Measurements from ENCODE around the gene KIN.
"Not testable (repeated sequence)": the region's sequence is repeated elsewhere in the genome, so short reads cannot be mapped to it uniquely, and the experiment has no call there.

Gene KIN

GRCh38 chr10:7722927-7723529 is 64.8 kb downstream of the KIN start:
- no peak for DNase-seq (ENCODE audit: low read depth)

GRCh38 chr10:7720478-7720877 is 67.3 kb downstream of the KIN start:
- no peak for DNase-seq (ENCODE audit: low read depth)

GRCh38 chr10:7718685-7719084 is 69.1 kb downstream of the KIN start:
- no peak for DNase-seq (ENCODE audit: low read depth)

- no peak for DNase-seq (ENCODE audit: low read depth)
These were observed 70.0 kb downstream of the KIN start for GRCh38 chr10:7717767-7718166.

GRCh38 chr10:7715515-7715914 is 72.3 kb downstream of the KIN start:
- DNase-seq (ENCODE audit: low read depth) = no peak

- not testable (repeated sequence) for DNase-seq (ENCODE audit: low read depth)
These were observed 76.7 kb downstream of the KIN start for GRCh38 chr10:7711075-7711474.

- DNase-seq (ENCODE audit: low read depth) = no peak
These were observed 77.3 kb downstream of the KIN start for GRCh38 chr10:7710446-7710845.

GRCh38 chr10:7708832-7709231 is 79.0 kb downstream of the KIN start:
- DNase-seq (ENCODE audit: low read depth) = no peak

- DNase-seq (ENCODE audit: low read depth) = no peak
These were observed 79.8 kb downstream of the KIN start for GRCh38 chr10:7707858-7708622.

GRCh38 chr10:7707102-7707501 is 80.7 kb downstream of the KIN start:
- no peak for DNase-seq (ENCODE audit: low read depth)

GRCh38 chr10:7706534-7707073 is 81.2 kb downstream of the KIN start:
- DNase-seq (ENCODE audit: low read depth) = no peak

GRCh38 chr10:7705341-7705740 is 82.5 kb downstream of the KIN start:
- DNase-seq (ENCODE audit: low read depth) = no peak

GRCh38 chr10:7704071-7705016 is 83.4 kb downstream of the KIN start:
- DNase-seq (ENCODE audit: low read depth) = no peak

- no peak for DNase-seq (ENCODE audit: low read depth)
These were observed 84.7 kb downstream of the KIN start, which contains the start of gene ITIH2 for GRCh38 chr10:7703140-7703539. Gene ITIH2 (plus strand): TSS chr10:7703316. CDS start chr10:7703435, 119 bp downstream.

- no peak for DNase-seq (ENCODE audit: low read depth)
These were observed 85.4 kb downstream of the KIN start for GRCh38 chr10:7702288-7702812.

- DNase-seq (ENCODE audit: low read depth) = no peak
These were observed 86.5 kb downstream of the KIN start for GRCh38 chr10:7701158-7701742.

Data from GM04503 (cell line).